ENCODE data around the gene NBAS. TPM values are rescaled to one million over a fixed set of nuclear protein-coding genes. Genes with fewer than 3 reads are reported as not detected.
A peak's percentile ranks its signal among the peaks of the same experiment; 100 is the strongest.

The NBAS gene
- total and polyA plus RNA-seq, 9 of the 15 experiments (the other 6 are each of a cell fraction or from before 2014, with no cell fraction given): 15.3 to 94.4 (median 69.9) TPM

GRCh38 chr2:15563227-15564100 is 2.3 kb upstream of the NBAS start (continued):
- TF ChIP-seq CEBPZ (IDR thresholded peaks at IDR 0.05; ENCODE audit: borderline replicate concordance, low read depth, low read length) (no peak), RBFOX2 (IDR thresholded peaks at IDR 0.05; ENCODE audit: low read depth, low read length) (no peak), ATF2 (CRISPR knock-in tag; IDR thresholded peaks at IDR 0.05) (no peak), ZNF592 (IDR thresholded peaks at IDR 0.05) (peak; percentile 48; the same call in 1 of the 2 replicates), ELK3 (CRISPR knock-in tag; IDR thresholded peaks at IDR 0.05) (no peak), BRCA1 (IDR thresholded peaks at IDR 0.05) (no peak), BRCA1 (CRISPR knock-in tag; IDR thresholded peaks at IDR 0.05) (no peak), CCNT2 (IDR thresholded peaks at IDR 0.05; ENCODE audit: borderline replicate concordance, extremely low read depth, insufficient read length, low read depth, low read length) (no peak), BACH1 (tag; IDR thresholded peaks at IDR 0.05) (peak; percentile 68; the same call in 1 of the 2 replicates), ZNF133 (CRISPR knock-in tag; IDR thresholded peaks at IDR 0.05) (no peak), ATF3 (IDR thresholded peaks at IDR 0.05) (peak; percentile 73), ATF3 (CRISPR knock-in tag; conservative IDR thresholded peaks at IDR 0.05) (no peak), FIP1L1 (IDR thresholded peaks at IDR 0.05; ENCODE audit: low read depth, low read length, poor library complexity, severe bottlenecking) (no peak), TAF9B (IDR thresholded peaks at IDR 0.05; ENCODE audit: partially characterized antibody) (no peak), ETV5 (CRISPR knock-in tag; IDR thresholded peaks at IDR 0.05; ENCODE audit: low read depth) (no peak)

All from K562 (cell line).